HG02981 (cell line): ENCODE results near the gene ELL.

Source experiments
- ATAC-seq: cut with Tn5 transposase; IDR thresholded peaks from one replicate; pipeline ENCODE4 v1.9.1; 2021; ENCODE audit warnings: mild to moderate bottlenecking, moderate library complexity; ENCODE audit not compliant: unreplicated experiment

Gene ELL

GRCh38 chr19:18450021-18450930 lies 71.6 kb downstream of the ELL start:
- no peak for ATAC-seq

GRCh38 chr19:18449552-18449951 lies 72.3 kb downstream of the ELL start:
- no peak for ATAC-seq

- ATAC-seq = no peak
Measured at GRCh38 chr19:18446811-18447359, 75.0 kb downstream of the ELL start.

GRCh38 chr19:18446145-18446810 lies 75.6 kb downstream of the ELL start:
- no peak for ATAC-seq

- ATAC-seq = no peak
Measured at GRCh38 chr19:18445262-18445948, 76.5 kb downstream of the ELL start.

- ATAC-seq = no peak
Measured at GRCh38 chr19:18444513-18444912, 77.4 kb downstream of the ELL start.

- no peak for ATAC-seq
Measured at GRCh38 chr19:18443831-18444230, 78.0 kb downstream of the ELL start.

GRCh38 chr19:18443406-18443805 lies 78.5 kb downstream of the ELL start:
- no peak for ATAC-seq

- no peak for ATAC-seq
Measured at GRCh38 chr19:18442941-18443340, 78.9 kb downstream of the ELL start.

GRCh38 chr19:18441804-18442788 lies 79.8 kb downstream of the ELL start:
- no peak for ATAC-seq

- no peak for ATAC-seq
Measured at GRCh38 chr19:18440936-18441803, 80.7 kb downstream of the ELL start.

GRCh38 chr19:18440415-18440877 lies 81.4 kb downstream of the ELL start:
- no peak for ATAC-seq

- ATAC-seq = no peak
Measured at GRCh38 chr19:18439910-18440237, 82.0 kb downstream of the ELL start.

GRCh38 chr19:18439025-18439909 lies 82.6 kb downstream of the ELL start:
- ATAC-seq = no peak

- ATAC-seq = no peak
Measured at GRCh38 chr19:18438331-18439024, 83.4 kb downstream of the ELL start.

GRCh38 chr19:18437491-18438330 lies 84.2 kb downstream of the ELL start, which contains the start of gene ISYNA1:
Gene ISYNA1 (minus strand): TSS chr19:18438133. CDS start chr19:18437979, 154 bp downstream.
- no peak for ATAC-seq
